Tibial nerve (tissue), 4 donors: Measurements from ENCODE around the gene CD300A. TPM values are rescaled to one million over a fixed set of nuclear protein-coding genes. Genes with fewer than 3 reads are reported as not detected.

ENCODE experiments used
- DNase-seq, 2 donors: peaks; one replicate each; pipeline ENCODE4 v3.0.0-alpha.2; 2019; ENCODE audit warnings: low spot score in 2 of 2
- H3K27ac ChIP-seq, 4 donors: fragments of 200-600 bp; sonication (generic) in 3 of 4; one replicate each; pipeline ENCODE4 v1.5.1; 2017 to 2019; ENCODE audit warnings: mild to moderate bottlenecking in 1 of 4
- H3K27me3 ChIP-seq, 2 donors: fragments of 200-600 bp; sonication (generic) in 1 of 2; one replicate each; pipeline versions ENCODE4 v1.5.1 to v1.6.0; 2017 to 2019
- H3K36me3 ChIP-seq, 3 donors: fragments of 200-600 bp; sonication (generic); one replicate each; pipeline ENCODE4 v1.5.1; 2018 to 2019
- H3K4me1 ChIP-seq, 4 donors: fragments of 200-600 bp; sonication (generic) in 3 of 4; one replicate each; pipeline ENCODE4 v1.5.1; 2017 to 2019
- H3K4me3 ChIP-seq, 4 donors: fragments of 200-600 bp; sonication (generic) in 3 of 4; one replicate each; pipeline ENCODE4 v1.5.1; 2017 to 2019; ENCODE audit warnings: mild to moderate bottlenecking in 1 of 4, moderate library complexity in 1 of 4
- H3K9me3 ChIP-seq, 4 donors: fragments of 200-600 bp; sonication (generic) in 3 of 4; one replicate each; pipeline ENCODE4 v1.5.1; 2017 to 2019
- EP300 ChIP-seq, 2 donors: sonication (generic); formaldehyde crosslinking; IDR thresholded peaks; one replicate each; pipeline ENCODE4 v1.6.1; 2017; ENCODE audit warnings: antibody characterized with exemption in 2 of 2, mild to moderate bottlenecking in 1 of 2
- POLR2A ChIP-seq, 2 donors: fragments of 450-650 bp; IDR thresholded peaks; one replicate each; pipeline ENCODE4 v1.6.1; 2017; ENCODE audit warnings: antibody characterized with exemption in 2 of 2, mild to moderate bottlenecking in 2 of 2, moderate library complexity in 2 of 2
- whole genome bisulfite sequencing, 2 donors: methylation state at CpG; one replicate each; pipeline ENCODE4 v1.1.5; 2018; 5-methylcytosine and 5-hydroxymethylcytosine counted together
- total RNA-seq, 4 donors: library from RNA; depleted of rRNA; stranded (reverse); fragments of >200 nt; gene quantifications; one replicate each; pipeline ENCODE4 v1.1.0, GENCODE V29; 2016
- TF ChIP-seq, protein P1 (sequence below), 5 experiments: fragments of 200-600 bp in 3 of 5; fragments of 450-650 bp in 2 of 5; sonication (generic) in 3 of 5; IDR thresholded peaks; one replicate each; pipeline ENCODE4 v1.5.1; 2016 to 2019; ENCODE audit warnings: antibody characterized with exemption in 5 of 5, mild to moderate bottlenecking in 3 of 5, moderate library complexity in 2 of 5

CD300A gene
- total RNA-seq, 4 donors from 2014 or later = 6.8 to 12.6 (median 9.8) TPM

DNA sequence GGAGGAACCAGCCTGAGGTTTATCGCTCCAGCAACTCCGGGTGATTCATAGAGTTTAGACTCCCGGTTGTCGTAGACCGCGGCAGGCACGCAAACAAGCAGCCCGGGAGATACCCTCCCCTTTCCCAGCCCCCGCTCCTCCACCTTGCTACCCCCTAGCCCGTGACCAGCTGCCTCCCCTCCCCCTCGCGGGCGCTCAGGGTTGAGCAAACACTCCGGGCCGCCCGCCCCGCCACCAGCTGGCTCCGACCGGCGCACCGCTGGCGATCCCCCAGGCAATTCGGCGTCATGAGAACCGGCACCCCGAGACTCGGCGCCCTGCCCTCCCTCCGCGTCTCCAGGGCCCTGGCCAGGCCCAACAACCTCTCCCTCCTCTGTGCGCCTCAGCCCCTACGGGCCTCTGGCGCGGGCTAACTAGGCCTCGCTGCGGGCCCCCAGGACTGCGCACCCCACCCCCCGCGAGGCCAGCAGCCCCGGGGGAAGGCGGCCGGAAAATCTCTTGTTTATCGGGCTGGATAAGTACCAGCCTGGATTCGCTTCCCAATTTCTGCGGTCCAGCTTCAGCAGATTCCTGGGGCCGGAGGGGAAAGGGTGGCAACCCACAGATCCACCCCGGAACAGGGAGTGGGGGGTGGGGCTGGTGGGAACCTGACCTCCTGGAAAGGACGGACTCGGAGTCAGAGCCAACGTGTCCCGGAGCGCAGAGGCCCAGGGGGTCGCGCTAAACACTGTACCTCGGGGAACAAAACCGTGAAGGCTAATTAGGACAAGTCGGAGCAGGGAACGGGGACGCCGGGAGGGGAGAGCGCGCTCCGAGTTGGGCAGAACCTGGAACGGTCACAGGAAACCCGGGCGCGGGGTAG is 35.5 kb upstream of the CD300A start:
- Histone ChIP-seq H3K9me3 (no peaks in the 10 kb centered on the region), H3K27ac (peak overlapping the region; percentile 57 to 90 (median 88)), H3K4me1 (peaks cover 0 to 43% (median 16%) of the 10 kb centered on the region in 4 donors), H3K36me3 (no peaks in the 10 kb centered on the region), H3K4me3 (peak overlapping the region; percentile 43 to 61 (median 50)), H3K27me3 (peaks cover 0 to 45% of the 10 kb centered on the region in 2 donors)
- DNase-seq = peak; percentile 47 to 57
- TF ChIP-seq, protein P1, sequence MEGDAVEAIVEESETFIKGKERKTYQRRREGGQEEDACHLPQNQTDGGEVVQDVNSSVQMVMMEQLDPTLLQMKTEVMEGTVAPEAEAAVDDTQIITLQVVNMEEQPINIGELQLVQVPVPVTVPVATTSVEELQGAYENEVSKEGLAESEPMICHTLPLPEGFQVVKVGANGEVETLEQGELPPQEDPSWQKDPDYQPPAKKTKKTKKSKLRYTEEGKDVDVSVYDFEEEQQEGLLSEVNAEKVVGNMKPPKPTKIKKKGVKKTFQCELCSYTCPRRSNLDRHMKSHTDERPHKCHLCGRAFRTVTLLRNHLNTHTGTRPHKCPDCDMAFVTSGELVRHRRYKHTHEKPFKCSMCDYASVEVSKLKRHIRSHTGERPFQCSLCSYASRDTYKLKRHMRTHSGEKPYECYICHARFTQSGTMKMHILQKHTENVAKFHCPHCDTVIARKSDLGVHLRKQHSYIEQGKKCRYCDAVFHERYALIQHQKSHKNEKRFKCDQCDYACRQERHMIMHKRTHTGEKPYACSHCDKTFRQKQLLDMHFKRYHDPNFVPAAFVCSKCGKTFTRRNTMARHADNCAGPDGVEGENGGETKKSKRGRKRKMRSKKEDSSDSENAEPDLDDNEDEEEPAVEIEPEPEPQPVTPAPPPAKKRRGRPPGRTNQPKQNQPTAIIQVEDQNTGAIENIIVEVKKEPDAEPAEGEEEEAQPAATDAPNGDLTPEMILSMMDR (IDR thresholded peaks at IDR 0.05) = peak in 1 of 5 experiments; percentile 11
- TF ChIP-seq POLR2A (IDR thresholded peaks at IDR 0.05) (peak in 1 of 2 donors; percentile 44), EP300 (IDR thresholded peaks at IDR 0.05) (peak in 1 of 2 donors; percentile 66)
- 2% methylated on average over 61 to 65 of the region's 67 CpGs for WGBS, 2 donors

DNA sequence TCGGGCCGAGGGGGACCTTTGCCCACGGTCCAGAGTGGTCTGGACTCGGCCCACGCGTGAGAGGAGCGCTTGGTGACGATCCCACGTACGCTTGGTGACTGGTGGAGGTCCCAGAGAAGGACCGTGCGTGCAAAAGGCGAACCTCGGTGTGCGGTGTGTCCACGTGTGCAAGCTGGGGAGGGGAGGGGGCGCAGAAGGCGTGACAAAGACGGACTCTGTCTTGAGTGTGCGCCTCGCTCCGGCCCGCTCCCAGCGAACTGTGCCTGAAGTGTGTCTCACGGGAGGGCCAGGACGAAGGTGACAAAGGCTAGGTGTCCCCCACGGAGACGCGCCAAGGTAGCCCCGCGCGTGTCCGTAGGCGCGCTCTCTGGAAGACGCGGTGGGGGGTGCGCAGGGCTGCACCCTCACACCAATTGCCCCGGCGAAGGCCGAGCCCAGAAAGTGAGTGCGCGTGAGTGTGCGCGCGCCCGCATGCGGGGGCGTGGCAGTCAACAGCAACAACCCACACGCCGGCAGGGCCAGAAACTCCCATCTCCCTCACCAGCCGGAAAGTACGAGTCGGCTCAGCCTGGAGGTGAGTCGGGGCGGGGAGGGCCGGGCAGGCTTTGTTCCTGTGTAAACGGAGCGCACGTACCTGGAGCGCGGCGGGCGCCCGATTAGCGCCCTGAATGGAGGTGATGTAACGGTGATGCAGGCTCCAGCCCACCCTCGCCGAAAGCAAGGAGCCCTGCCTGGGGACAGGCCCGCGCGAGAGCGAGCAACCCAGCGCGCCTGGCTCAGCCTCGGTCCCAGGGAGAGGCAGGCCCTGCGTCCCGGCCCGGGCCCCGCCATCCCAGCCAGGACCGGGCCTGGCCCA is 34.6 kb upstream of the CD300A start, which contains the start of gene GPRC5C:
Gene GPRC5C, plus strand, starts transcription at position 521 of the 856 bp plus-strand sequence. CDS start 7,689 bp downstream, outside the sequence.
- no peaks in the 10 kb centered on the region for H3K36me3 ChIP-seq
- DNase-seq = peak; percentile 55 to 67
- H3K27ac ChIP-seq = peak within 1 kb of the TSS; percentile 57 to 90 (median 88)
- TF ChIP-seq, protein P1 (IDR thresholded peaks at IDR 0.05) = no peak
- TF ChIP-seq EP300 (IDR thresholded peaks at IDR 0.05) (peak in 1 of 2 donors; percentile 58), POLR2A (IDR thresholded peaks at IDR 0.05) (peak; percentile 10 to 55)
- H3K9me3 ChIP-seq = peaks cover 0 to 3% (median 0%) of the 10 kb centered on the region in 4 donors
- peak within 1 kb of the TSS; percentile 43 to 61 (median 50) for H3K4me3 ChIP-seq
- peaks cover 0 to 45% of the 10 kb centered on the region in 2 donors for H3K27me3 ChIP-seq
- 0 to 1% methylated on average over 15 to 52 of the region's 81 CpGs for WGBS, 2 donors
- peaks cover 0 to 39% (median 16%) of the 10 kb centered on the region in 4 donors for H3K4me1 ChIP-seq

DNA sequence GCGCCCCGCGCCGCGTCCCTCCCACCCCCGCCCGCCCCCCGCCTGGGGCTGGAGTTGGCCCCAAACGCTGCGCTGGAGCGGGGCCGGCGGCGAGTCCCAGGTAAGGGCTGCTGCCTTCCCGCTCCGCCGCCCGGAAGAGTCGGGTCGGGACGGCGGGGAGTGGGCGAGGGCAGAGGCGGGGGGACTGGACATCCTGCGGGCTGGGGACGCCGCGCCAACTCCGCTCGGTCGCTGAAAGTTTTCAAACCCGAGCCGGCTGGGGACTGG is 34.1 kb upstream of the CD300A start:
- H3K4me1 ChIP-seq = peaks cover 0 to 34% (median 16%) of the 10 kb centered on the region in 4 donors
- H3K9me3 ChIP-seq = peaks cover 0 to 8% (median 0%) of the 10 kb centered on the region in 4 donors
- H3K4me3 ChIP-seq = peak overlapping the region; percentile 43 to 61 (median 50)
- H3K27ac ChIP-seq = peak overlapping the region; percentile 57 to 90 (median 88)
- H3K27me3 ChIP-seq = peaks cover 0 to 45% of the 10 kb centered on the region in 2 donors
- DNase-seq = no peak
- H3K36me3 ChIP-seq = no peaks in the 10 kb centered on the region
- TF ChIP-seq EP300 (IDR thresholded peaks at IDR 0.05) = no peak
- 0% methylated on average over 8 to 9 of the region's 33 CpGs for WGBS, 2 donors

DNA sequence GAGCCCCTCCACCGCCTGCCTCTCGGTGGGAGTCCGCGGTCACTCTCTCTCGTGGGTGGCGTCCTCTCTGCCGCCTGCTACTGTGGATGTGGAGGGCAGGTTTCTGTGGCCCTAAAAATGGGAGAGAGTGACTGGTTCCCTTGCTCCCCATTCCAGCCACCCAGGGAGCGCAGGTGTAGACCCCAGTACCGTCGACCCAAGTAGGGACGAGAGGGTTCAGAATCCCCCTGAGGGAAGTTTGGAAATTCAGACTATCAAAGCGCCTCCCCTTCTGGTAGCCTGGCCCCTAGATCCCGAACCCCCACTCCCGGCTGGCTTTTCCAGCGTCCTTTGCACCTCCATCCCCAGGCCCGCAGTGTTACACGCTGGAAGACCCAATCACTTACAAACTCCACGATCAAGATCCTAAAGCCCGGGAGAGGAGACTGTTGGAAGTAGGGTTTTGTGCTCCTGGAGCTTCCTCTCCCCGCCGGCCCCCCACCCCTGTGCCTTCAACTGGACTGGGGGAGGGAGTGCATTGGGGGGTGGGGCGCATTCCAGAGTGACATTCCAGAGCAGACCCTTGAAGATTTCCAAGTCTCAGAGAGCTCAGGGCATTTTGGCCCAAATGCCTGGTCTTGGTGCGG is 33.6 kb upstream of the CD300A start:
- 15 to 18% methylated on average over 19 to 21 of the region's 23 CpGs for WGBS, 2 donors
- H3K4me1 ChIP-seq = peaks cover 0 to 33% (median 16%) of the 10 kb centered on the region in 4 donors
- TF ChIP-seq EP300 (IDR thresholded peaks at IDR 0.05) = no peak
- TF ChIP-seq, protein P1 (IDR thresholded peaks at IDR 0.05) = no peak
- TF ChIP-seq POLR2A (IDR thresholded peaks at IDR 0.05) = no peak
- H3K27ac ChIP-seq = peak overlapping the region; percentile 57 to 90 (median 88)
- H3K9me3 ChIP-seq = peaks cover 0 to 14% (median 0%) of the 10 kb centered on the region in 4 donors
- DNase-seq = no peak
- H3K4me3 ChIP-seq = peak overlapping the region; percentile 43 to 61 (median 50)
- H3K27me3 ChIP-seq = peaks cover 0 to 45% of the 10 kb centered on the region in 2 donors
- no peaks in the 10 kb centered on the region for H3K36me3 ChIP-seq
